Stimulated activated CD8-positive, alpha-beta memory T cell treated with anti-CD3 and anti-CD28 coated beads, Interleukin-15, amount 100 ng/mL, for 48 hours (primary cell): ENCODE measurements around the gene TBC1D5.
A peak's percentile ranks its signal among the peaks of the same experiment; 100 is the strongest.

Experiments used
- DNase-seq, 2 donors: peaks; one replicate each; pipeline ENCODE4 v3.0.0-alpha.2; 2020; ENCODE audit warnings: low read depth in 2 of 2

The TBC1D5 gene

GRCh38 chr3:17231537-17232261 lies 510.7 kb downstream of the TBC1D5 start:
- no peak for DNase-seq

- DNase-seq: no peak
Observed at GRCh38 chr3:17227472-17227871, 515.0 kb downstream of the TBC1D5 start.

- no peak for DNase-seq
Observed at GRCh38 chr3:17221529-17221928, 520.9 kb downstream of the TBC1D5 start.

- DNase-seq: no peak
Observed at GRCh38 chr3:17219593-17219992, 522.8 kb downstream of the TBC1D5 start.

- DNase-seq: no peak
Observed at GRCh38 chr3:17218587-17218986, 523.8 kb downstream of the TBC1D5 start.

- no peak for DNase-seq
Observed at GRCh38 chr3:17217588-17217987, 524.8 kb downstream of the TBC1D5 start.

GRCh38 chr3:17213102-17213501 lies 529.3 kb downstream of the TBC1D5 start:
- DNase-seq: no peak

- no peak for DNase-seq
Observed at GRCh38 chr3:17207979-17208378, 534.5 kb downstream of the TBC1D5 start.

- no peak for DNase-seq
Observed at GRCh38 chr3:17207019-17207418, 535.4 kb downstream of the TBC1D5 start.

GRCh38 chr3:17204049-17204650 lies 538.3 kb downstream of the TBC1D5 start:
- no peak for DNase-seq

- no peak for DNase-seq
Observed at GRCh38 chr3:17201538-17201937, 540.9 kb downstream of the TBC1D5 start.

GRCh38 chr3:17195856-17196604 lies 546.4 kb downstream of the TBC1D5 start:
- DNase-seq: no peak

GRCh38 chr3:17195192-17195611 lies 547.2 kb downstream of the TBC1D5 start:
- DNase-seq: peak in 1 of 2 donors; percentile 8

GRCh38 chr3:17194116-17194515 lies 548.3 kb downstream of the TBC1D5 start:
- no peak for DNase-seq

- DNase-seq: no peak
Observed at GRCh38 chr3:17192995-17193394, 549.4 kb downstream of the TBC1D5 start.

- no peak for DNase-seq
Observed at GRCh38 chr3:17190353-17191078, 551.9 kb downstream of the TBC1D5 start.

- no peak for DNase-seq
Observed at GRCh38 chr3:17188378-17188777, 554.1 kb downstream of the TBC1D5 start.

- no peak for DNase-seq
Observed at GRCh38 chr3:17187589-17188184, 554.7 kb downstream of the TBC1D5 start.

- no peak for DNase-seq
Observed at GRCh38 chr3:17183951-17184550, 558.4 kb downstream of the TBC1D5 start.

GRCh38 chr3:17182166-17182565 lies 560.3 kb downstream of the TBC1D5 start:
- DNase-seq: no peak

GRCh38 chr3:17181413-17181907 lies 561.0 kb downstream of the TBC1D5 start:
- DNase-seq: no peak
